Endodermal cell (in vitro differentiated cells): ENCODE measurements around the gene CACNA1H. TPM values are rescaled to one million over a fixed set of nuclear protein-coding genes. Genes with fewer than 3 reads are reported as not detected.
"Not testable (repeated sequence)": the region's sequence is repeated elsewhere in the genome, so short reads cannot be mapped to it uniquely, and the experiment has no call there.

Experiments used
- DNase-seq: peaks from one replicate; pipeline ENCODE4 v3.0.0-alpha.2; 2017
- H3K27ac ChIP-seq: 2 replicates; pipeline ENCODE4 v1.5.1; 2013; ENCODE audit warnings: mild to moderate bottlenecking, low read depth, low read length, moderate library complexity
- H3K27me3 ChIP-seq: 2 replicates; pipeline ENCODE4 v1.6.1; 2013; ENCODE audit warnings: mild to moderate bottlenecking, low read length, moderate library complexity; ENCODE audit not compliant: insufficient read depth, control insufficient read depth, poor library complexity, severe bottlenecking
- H3K36me3 ChIP-seq: 2 replicates; pipeline ENCODE4 v1.7.0; 2013; ENCODE audit warnings: mild to moderate bottlenecking, low read length, moderate library complexity; ENCODE audit not compliant: control insufficient read depth, insufficient read depth
- H3K4me1 ChIP-seq: one replicate; pipeline ENCODE4 v1.7.0; 2013; ENCODE audit warnings: low read length; ENCODE audit not compliant: control insufficient read depth, insufficient read depth
- H3K4me3 ChIP-seq: 2 replicates; pipeline ENCODE4 v1.5.1; 2013; ENCODE audit warnings: mild to moderate bottlenecking, low read length, moderate library complexity
- H3K9ac ChIP-seq: 2 replicates; pipeline ENCODE4 v1.6.1; 2013; ENCODE audit warnings: mild to moderate bottlenecking, low read length, moderate library complexity; ENCODE audit not compliant: poor library complexity, severe bottlenecking; ENCODE audit errors: extremely low read depth
- H3K9me3 ChIP-seq: 2 replicates; pipeline ENCODE4 v1.6.1; 2013; ENCODE audit warnings: mild to moderate bottlenecking, low read length, moderate library complexity; ENCODE audit not compliant: control insufficient read depth
- H3K27ac Mint-ChIP-seq: 2 replicates; pipeline ENCODE4 v1.8.0; 2020; ENCODE audit warnings: mixed read lengths
- H3K27me3 Mint-ChIP-seq: 2 replicates; pipeline ENCODE4 v1.8.0; 2021; ENCODE audit warnings: mild to moderate bottlenecking, mixed read lengths; ENCODE audit not compliant: insufficient read depth
- H3K36me3 Mint-ChIP-seq: 2 replicates; pipeline ENCODE4 v1.8.0; 2020; ENCODE audit warnings: low read depth, mixed read lengths
- H3K4me1 Mint-ChIP-seq: 2 replicates; pipeline ENCODE4 v1.8.0; 2020; ENCODE audit warnings: mixed read lengths
- H3K4me3 Mint-ChIP-seq: 2 replicates; pipeline ENCODE4 v1.8.0; 2020; ENCODE audit warnings: mild to moderate bottlenecking, moderate library complexity, mixed read lengths
- H3K9me3 Mint-ChIP-seq: 2 replicates; pipeline ENCODE4 v1.8.0; 2020; ENCODE audit warnings: mild to moderate bottlenecking, mixed read lengths
- WGBS, 2 experiments: methylation state at CpG; one replicate each; pipeline versions ENCODE4 v1.1.5 to v1.1.7; 2013; ENCODE audit warnings: missing lambda C conversion rate in 2 of 2, mixed read lengths in 1 of 2; ENCODE audit not compliant: insufficient coverage in 1 of 2, insufficient read length in 1 of 2; 5-methylcytosine and 5-hydroxymethylcytosine counted together
- total RNA-seq, 2 donors: library from RNA; stranded (reverse); fragmentation: NEBNext Ultra II Directional in 1 of 2; extraction: Animal tissue kit (Norgen Biotek cat#: 25700) in 1 of 2; gene quantifications; 2 replicates in 1 of 2; 3 replicates in 1 of 2; pipeline ENCODE4 v1.2.1, GENCODE V29; 2021
- TF ChIP-seq, protein P1 (sequence below): fragments of 200-600 bp; sonication (generic); conservative IDR thresholded peaks from 2 replicates; pipeline ENCODE4 v1.5.0; 2021; ENCODE audit warnings: antibody characterized with exemption, mild to moderate bottlenecking

Gene CACNA1H
- total RNA-seq, 2 donors from 2014 or later: 31.6 to 45.0 TPM

DNA sequence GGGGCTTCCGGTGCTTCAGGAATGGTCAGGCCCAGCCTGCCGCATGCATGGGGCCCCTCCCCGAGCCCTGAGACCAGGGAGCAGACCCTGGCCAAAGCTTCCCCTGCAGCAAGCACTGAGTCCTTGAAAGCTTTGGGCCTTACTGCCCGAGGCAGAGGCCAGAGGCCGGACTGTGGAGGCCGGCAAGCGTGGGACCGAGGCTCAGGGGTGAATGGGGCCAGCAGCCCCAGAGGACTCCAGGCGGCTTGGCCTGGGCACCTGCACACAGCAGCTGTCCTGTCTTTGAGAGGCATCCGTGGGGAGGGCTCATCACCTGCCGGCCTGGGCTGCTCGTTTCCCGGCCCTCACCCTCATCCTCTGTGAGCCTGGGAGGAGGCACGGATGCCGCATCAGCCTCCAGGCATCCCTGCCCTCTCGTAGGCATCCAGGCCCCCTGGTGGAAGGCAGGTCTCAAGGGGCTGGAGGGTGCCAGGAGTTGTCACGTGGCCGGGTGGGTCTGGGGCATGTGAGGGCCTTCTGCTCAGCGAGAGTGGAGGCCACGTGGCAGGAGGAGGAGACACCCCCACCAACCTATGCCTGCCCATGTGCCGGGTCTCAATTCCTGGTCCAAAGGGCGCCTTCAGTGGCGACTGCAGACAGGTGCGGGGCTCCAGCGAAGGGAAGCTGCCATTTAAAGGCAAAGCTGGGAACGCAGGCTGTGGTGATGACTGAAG is 31.4 kb downstream of the CACNA1H start:
- peak; percentile 63 for DNase-seq
- peaks cover 9% of the 10 kb centered on the region for H3K36me3 Mint-ChIP-seq
- TF ChIP-seq, protein P1, sequence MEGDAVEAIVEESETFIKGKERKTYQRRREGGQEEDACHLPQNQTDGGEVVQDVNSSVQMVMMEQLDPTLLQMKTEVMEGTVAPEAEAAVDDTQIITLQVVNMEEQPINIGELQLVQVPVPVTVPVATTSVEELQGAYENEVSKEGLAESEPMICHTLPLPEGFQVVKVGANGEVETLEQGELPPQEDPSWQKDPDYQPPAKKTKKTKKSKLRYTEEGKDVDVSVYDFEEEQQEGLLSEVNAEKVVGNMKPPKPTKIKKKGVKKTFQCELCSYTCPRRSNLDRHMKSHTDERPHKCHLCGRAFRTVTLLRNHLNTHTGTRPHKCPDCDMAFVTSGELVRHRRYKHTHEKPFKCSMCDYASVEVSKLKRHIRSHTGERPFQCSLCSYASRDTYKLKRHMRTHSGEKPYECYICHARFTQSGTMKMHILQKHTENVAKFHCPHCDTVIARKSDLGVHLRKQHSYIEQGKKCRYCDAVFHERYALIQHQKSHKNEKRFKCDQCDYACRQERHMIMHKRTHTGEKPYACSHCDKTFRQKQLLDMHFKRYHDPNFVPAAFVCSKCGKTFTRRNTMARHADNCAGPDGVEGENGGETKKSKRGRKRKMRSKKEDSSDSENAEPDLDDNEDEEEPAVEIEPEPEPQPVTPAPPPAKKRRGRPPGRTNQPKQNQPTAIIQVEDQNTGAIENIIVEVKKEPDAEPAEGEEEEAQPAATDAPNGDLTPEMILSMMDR: peak; percentile 40
- 93 to 94% methylated on average over 21 to 26 of the region's 26 CpGs for WGBS, 2 experiments
- Histone ChIP-seq H3K27ac (no peak overlapping the region), H3K4me3 (no peak overlapping the region), H3K9ac (no peak overlapping the region), H3K27me3 (no peaks in the 10 kb centered on the region), H3K36me3 (peaks cover 5% of the 10 kb centered on the region), H3K4me1 (no peaks in the 10 kb centered on the region), H3K9me3 (no peaks in the 10 kb centered on the region)
- H3K9me3 Mint-ChIP-seq: no peaks in the 10 kb centered on the region
- no peaks in the 10 kb centered on the region for H3K4me1 Mint-ChIP-seq
- no peak overlapping the region for H3K27ac Mint-ChIP-seq
- no peak overlapping the region for H3K4me3 Mint-ChIP-seq
- no peaks in the 10 kb centered on the region for H3K27me3 Mint-ChIP-seq

DNA sequence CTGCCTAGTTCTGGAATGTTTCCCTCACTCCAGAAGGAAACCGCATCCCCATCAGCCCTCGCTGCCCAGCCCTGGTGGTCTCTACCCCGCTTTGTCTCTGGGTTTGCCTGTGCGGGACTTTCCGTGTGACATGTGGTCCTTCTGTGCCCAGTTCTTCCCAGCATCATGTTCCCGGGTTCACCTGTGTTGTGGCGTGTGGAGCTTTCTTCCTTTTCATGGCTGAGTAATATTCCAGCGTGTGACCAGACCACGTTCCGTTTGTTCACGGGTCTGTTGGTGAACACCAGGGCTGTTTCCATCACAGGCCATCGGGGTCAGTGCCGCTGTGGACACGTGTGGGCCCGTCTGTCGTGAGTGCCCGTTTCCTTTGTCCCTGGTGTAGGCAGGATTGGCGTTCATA is 32.1 kb downstream of the CACNA1H start:
- Mint-ChIP-seq H3K9me3 (no peaks in the 10 kb centered on the region), H3K27me3 (no peaks in the 10 kb centered on the region), H3K27ac (no peak overlapping the region), H3K4me3 (no peak overlapping the region), H3K4me1 (no peaks in the 10 kb centered on the region), H3K36me3 (peaks cover 9% of the 10 kb centered on the region)
- H3K27ac ChIP-seq: no peak overlapping the region
- no peak for DNase-seq
- no peak overlapping the region for H3K4me3 ChIP-seq
- H3K27me3 ChIP-seq: no peaks in the 10 kb centered on the region
- TF ChIP-seq, protein P1: no peak
- peaks cover 5% of the 10 kb centered on the region for H3K36me3 ChIP-seq
- H3K9me3 ChIP-seq: no peaks in the 10 kb centered on the region
- WGBS, 2 experiments: 95% methylated on average over 15 to 18 of the region's 18 CpGs
- no peak overlapping the region for H3K9ac ChIP-seq
- no peaks in the 10 kb centered on the region for H3K4me1 ChIP-seq

DNA sequence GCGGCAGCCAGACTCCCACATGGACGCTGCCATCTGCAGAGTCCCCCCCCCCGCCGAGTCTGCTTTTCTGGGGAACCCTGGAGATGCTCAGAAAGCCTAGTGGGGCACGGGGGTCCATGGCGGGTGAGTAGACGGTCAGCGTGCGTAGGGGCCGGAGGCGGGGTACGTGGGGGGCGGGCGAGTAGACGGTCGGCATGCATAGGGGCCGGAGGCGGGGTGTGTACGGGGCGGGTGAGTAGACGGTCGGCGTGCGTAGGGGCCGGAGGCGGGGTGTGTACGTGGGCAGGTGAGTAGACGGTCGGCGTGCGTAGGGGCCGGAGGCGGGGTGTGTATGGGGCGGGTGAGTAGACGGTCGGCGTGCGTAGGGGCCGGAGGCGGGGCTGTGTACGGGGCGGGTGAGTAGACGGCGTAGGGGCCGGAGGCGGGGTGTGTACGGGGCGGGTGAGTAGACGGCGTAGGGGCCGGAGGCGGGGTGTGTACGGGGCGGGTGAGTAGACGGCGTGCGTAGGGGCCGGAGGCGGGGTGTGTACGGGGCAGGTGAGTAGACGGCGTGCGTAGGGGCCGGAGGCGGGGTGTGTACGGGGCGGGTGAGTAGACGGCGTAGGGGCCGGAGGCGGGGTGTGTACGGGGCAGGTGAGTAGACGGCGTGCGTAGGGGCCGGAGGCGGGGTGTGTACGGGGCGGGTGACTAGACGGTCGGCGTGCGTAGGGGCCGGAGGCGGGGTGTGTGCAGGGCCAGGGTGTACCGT is 32.7 kb downstream of the CACNA1H start:
- not testable (repeated sequence) for H3K27ac ChIP-seq, H3K36me3 ChIP-seq, H3K9me3 ChIP-seq, H3K4me1 Mint-ChIP-seq, H3K27me3 ChIP-seq, H3K9ac ChIP-seq, H3K4me1 ChIP-seq, H3K27ac Mint-ChIP-seq, H3K27me3 Mint-ChIP-seq, H3K9me3 Mint-ChIP-seq, H3K36me3 Mint-ChIP-seq, H3K4me3 ChIP-seq, DNase-seq, H3K4me3 Mint-ChIP-seq
- WGBS, 2 experiments: 90 to 100% methylated on average over 4 to 43 of the region's 86 CpGs
